A673 (cell line): ENCODE results near the gene KRTAP5-1. TPM values are rescaled to one million over a fixed set of nuclear protein-coding genes. Genes with fewer than 3 reads are reported as not detected.
"Not testable (repeated sequence)": the region's sequence is repeated elsewhere in the genome, so short reads cannot be mapped to it uniquely, and the experiment has no call there.

Source experiments
- Bru-seq: library from RNA; stranded (reverse); fragments of 400-500 nt; gene quantifications from one replicate; lab custom pipeline; 2021; lab: Mats Ljungman, UMichigan
- BruChase-seq, 2 experiments: library from RNA; stranded (reverse); fragments of 400-500 nt; gene quantifications; one replicate each; lab custom pipeline; 2021; lab: Mats Ljungman, UMichigan
- BruUV-seq: library from RNA; stranded (reverse); fragments of 400-500 nt; replicated peaks from 2 replicates; lab custom pipeline; 2021; lab: Mats Ljungman, UMichigan
- CTCF ChIA-PET: fragments of 300-600 bp; sonication (Branson Sonifier 250); formaldehyde crosslinking; loops from one replicate; lab custom pipeline; 2022; ENCODE audit warnings: antibody characterized with exemption; lab: Charles Lee
- POLR2A ChIA-PET: fragments of 300-600 bp; sonication (Branson Sonifier 250); formaldehyde crosslinking; loops from one replicate; lab custom pipeline; 2022; ENCODE audit warnings: antibody characterized with exemption; ENCODE audit not compliant: low non-redundant PET; lab: Charles Lee
- DNase-seq: peaks from one replicate; pipeline ENCODE4 v3.0.0-alpha.2; 2015; ENCODE audit warnings: low spot score
- H3K27ac ChIP-seq: fragments of 200-600 bp; sonication (generic); 2 replicates; pipeline ENCODE4 v1.5.1; 2016; ENCODE audit warnings: mixed run types, low read depth, mild to moderate bottlenecking, mixed read lengths, antibody characterized with exemption, low read length; ENCODE audit not compliant: poor library complexity, severe bottlenecking
- H3K27me3 ChIP-seq: fragments of 200-600 bp; sonication (generic); replicated peaks from 2 replicates; pipeline ENCODE4 v1.6.1; 2017; ENCODE audit warnings: mixed run types, low read depth, mild to moderate bottlenecking, mixed read lengths, antibody characterized with exemption, low read length; ENCODE audit not compliant: insufficient read depth, poor library complexity
- H3K36me3 ChIP-seq: fragments of 200-600 bp; sonication (generic); 2 replicates; pipeline ENCODE4 v1.6.1; 2016; ENCODE audit warnings: mixed run types, mild to moderate bottlenecking, mixed read lengths, antibody characterized with exemption, low read length; ENCODE audit not compliant: insufficient read depth, poor library complexity, severe bottlenecking
- H3K4me1 ChIP-seq: fragments of 200-600 bp; sonication (generic); 2 replicates; pipeline ENCODE4 v1.6.1; 2017; ENCODE audit warnings: mixed run types, mild to moderate bottlenecking, mixed read lengths, antibody characterized with exemption, low read length; ENCODE audit not compliant: insufficient read depth, poor library complexity, severe bottlenecking
- H3K4me3 ChIP-seq: fragments of 200-600 bp; sonication (generic); 2 replicates; pipeline ENCODE4 v1.5.1; 2016; ENCODE audit warnings: low read depth, mixed run types, mild to moderate bottlenecking, mixed read lengths, low read length; ENCODE audit not compliant: poor library complexity, severe bottlenecking
- H3K9me3 ChIP-seq: fragments of 200-600 bp; sonication (generic); 2 replicates; pipeline ENCODE4 v1.6.1; 2016; ENCODE audit warnings: mixed run types, low read depth, mild to moderate bottlenecking, mixed read lengths, antibody characterized with exemption, low read length; ENCODE audit not compliant: poor library complexity, severe bottlenecking
- EZH2 ChIP-seq: fragments of 200-600 bp; sonication (generic); IDR thresholded peaks from 2 replicates; pipeline ENCODE4 v1.6.1; 2017; ENCODE audit warnings: borderline replicate concordance, low read depth, mild to moderate bottlenecking, mixed read lengths, antibody characterized with exemption, low read length; ENCODE audit not compliant: poor library complexity, severe bottlenecking
- intact Hi-C: fragments of 100-400 bp; cut with micrococcal nuclease; formaldehyde crosslinking; loops from one replicate; pipeline ENCODE4 v1.10.0; 2022; ENCODE audit not compliant: unreplicated experiment
- long read RNA-seq: library from polyadenylated mRNA; stranded (forward); transcript quantifications from one replicate; pipeline ENCODE4 v2.0.0, GENCODE V29; 2022
- total RNA-seq: library from RNA; stranded (reverse); gene quantifications from 2 replicates; pipeline ENCODE4 v1.2.3, GENCODE V29; 2021
- TF ChIP-seq, protein P1 (sequence below): fragments of 300-800, 200-600 bp; sonication (generic); conservative IDR thresholded peaks from 2 replicates; pipeline ENCODE4 v1.5.1; 2017; ENCODE audit warnings: low read depth, mild to moderate bottlenecking, antibody characterized with exemption, low read length, moderate library complexity, mixed read lengths

KRTAP5-1 gene, protein sequence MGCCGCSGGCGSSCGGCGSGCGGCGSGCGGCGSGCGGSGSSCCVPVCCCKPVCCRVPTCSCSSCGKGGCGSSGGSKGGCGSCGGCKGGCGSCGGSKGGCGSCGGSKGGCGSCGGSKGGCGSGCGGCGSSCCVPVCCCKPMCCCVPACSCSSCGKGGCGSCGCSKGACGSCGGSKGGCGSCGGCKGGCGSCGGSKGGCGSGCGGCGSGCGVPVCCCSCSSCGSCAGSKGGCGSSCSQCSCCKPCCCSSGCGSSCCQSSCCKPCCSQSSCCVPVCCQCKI
- total RNA-seq (not detected in 2 replicates), Bru-seq, nascent RNA (not detected), BruChase-seq, experiment 1, labeled RNA remaining after a 2-hour chase (not detected), BruChase-seq, experiment 2, labeled RNA remaining after a 6-hour chase (not detected)
- long read RNA-seq, result 0 reads

DNA sequence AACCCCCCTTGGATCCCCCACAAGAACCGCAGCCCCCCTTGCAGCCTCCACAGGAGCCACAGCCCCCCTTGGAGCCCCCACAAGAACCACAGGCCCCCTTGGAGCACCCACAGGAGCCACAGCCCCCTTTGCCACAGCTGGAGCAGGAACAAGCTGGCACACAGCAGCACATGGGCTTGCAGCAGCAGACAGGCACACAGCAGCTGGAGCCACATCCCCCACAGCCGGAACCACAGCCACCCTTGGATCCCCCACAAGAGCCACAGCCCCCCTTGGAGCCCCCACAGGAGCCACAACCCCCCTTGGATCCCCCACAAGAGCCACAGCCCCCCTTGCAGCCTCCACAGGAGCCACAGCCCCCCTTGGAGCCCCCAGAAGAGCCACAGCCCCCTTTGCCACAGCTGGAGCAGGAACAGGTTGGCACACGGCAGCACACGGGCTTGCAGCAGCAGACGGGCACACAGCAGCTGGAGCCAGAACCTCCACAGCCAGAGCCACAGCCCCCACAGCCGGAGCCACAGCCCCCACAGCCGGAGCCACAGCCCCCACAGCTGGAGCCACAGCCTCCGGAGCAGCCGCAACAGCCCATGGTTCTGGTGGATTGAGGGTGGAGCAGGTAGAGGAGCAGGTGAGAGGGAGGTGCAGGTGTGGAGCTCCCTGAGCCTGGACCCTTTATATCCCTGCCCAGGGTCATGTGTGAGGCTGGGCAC lies at the start of gene KRTAP5-1:
TSS of gene KRTAP5-1 (minus strand) at position 623 of the 710 bp plus-strand sequence. CDS start at position 589, 34 bp downstream.
- H3K4me1 ChIP-seq, intact Hi-C loops, H3K9me3 ChIP-seq, H3K27me3 ChIP-seq, DNase-seq, H3K4me3 ChIP-seq, H3K36me3 ChIP-seq, BruUV-seq, H3K27ac ChIP-seq, POLR2A ChIA-PET: not testable (repeated sequence)
- CTCF ChIA-PET, result interaction anchor here (0.9 kb wide), 1 partner anchor 10 kb away, joined by 4 read pairs; no protein-coding TSS in a partner anchor

DNA sequence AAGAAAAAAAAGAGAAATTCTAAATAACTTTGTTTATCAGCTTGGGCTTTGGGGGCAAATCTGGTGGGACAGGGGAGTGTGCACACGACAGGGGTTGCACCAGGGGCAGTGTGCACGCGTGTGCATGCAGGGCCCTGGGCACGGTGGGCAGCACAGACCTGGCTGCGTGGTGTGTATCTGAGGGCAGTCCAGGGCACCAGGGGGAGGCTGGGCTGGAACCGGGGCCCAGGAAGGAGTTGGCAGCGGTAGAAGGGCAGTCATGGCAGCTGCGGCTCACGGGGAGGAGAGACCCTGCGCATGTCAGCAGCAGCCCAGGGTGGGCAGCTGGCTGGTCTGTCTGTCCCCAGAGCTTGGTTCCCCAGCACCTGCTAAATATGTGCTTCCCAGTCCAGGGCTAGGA lies 48.8 kb upstream of the KRTAP5-1 start:
- no peak for DNase-seq
- H3K9me3 ChIP-seq, result no peaks in the 10 kb centered on the region
- no peak overlapping the region for H3K4me3 ChIP-seq
- CTCF ChIA-PET, result no interaction called here
- intact Hi-C loops, result no loop called here
- H3K27ac ChIP-seq, result no peak overlapping the region
- TF ChIP-seq EZH2, result no peak
- TF ChIP-seq, protein P1, sequence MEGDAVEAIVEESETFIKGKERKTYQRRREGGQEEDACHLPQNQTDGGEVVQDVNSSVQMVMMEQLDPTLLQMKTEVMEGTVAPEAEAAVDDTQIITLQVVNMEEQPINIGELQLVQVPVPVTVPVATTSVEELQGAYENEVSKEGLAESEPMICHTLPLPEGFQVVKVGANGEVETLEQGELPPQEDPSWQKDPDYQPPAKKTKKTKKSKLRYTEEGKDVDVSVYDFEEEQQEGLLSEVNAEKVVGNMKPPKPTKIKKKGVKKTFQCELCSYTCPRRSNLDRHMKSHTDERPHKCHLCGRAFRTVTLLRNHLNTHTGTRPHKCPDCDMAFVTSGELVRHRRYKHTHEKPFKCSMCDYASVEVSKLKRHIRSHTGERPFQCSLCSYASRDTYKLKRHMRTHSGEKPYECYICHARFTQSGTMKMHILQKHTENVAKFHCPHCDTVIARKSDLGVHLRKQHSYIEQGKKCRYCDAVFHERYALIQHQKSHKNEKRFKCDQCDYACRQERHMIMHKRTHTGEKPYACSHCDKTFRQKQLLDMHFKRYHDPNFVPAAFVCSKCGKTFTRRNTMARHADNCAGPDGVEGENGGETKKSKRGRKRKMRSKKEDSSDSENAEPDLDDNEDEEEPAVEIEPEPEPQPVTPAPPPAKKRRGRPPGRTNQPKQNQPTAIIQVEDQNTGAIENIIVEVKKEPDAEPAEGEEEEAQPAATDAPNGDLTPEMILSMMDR, result no peak
- H3K36me3 ChIP-seq, result no peaks in the 10 kb centered on the region
- no TSS peak for BruUV-seq
- peaks cover 4% of the 10 kb centered on the region for H3K27me3 ChIP-seq
- POLR2A ChIA-PET, result no interaction called here
- no peaks in the 10 kb centered on the region for H3K4me1 ChIP-seq

DNA sequence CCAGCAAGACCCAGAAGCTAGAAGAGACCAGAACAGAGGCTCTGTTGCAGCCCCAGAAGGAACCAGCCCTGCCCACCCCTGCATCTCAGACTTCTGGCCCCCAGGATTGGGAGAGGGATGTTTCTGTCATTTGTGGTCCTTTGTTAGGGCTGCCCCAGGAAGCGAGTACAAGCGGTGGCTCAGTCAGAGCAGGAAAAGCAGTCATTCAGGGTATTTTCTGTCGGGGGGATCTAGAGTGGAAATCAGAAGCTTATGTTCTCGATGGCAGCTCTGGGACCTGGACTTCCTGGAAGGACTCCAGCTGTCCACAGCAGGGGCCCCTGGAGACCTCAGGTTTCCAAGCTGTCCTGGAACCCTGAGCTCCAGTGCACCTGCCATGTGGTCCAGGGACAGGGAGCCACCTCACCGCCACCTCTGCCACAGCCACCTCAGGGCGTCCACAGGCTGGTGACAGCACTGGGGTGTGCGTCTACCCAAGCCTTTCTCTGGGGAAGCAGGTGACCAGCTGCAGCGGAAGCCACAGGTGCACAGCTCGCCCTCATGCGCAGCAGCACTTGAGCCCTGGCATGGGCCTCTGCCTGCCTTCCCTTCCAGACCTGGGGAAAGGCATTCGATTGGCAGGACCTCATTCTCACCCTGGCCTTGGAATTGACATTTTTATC lies 47.1 kb upstream of the KRTAP5-1 start:
- no TSS peak for BruUV-seq
- DNase-seq, result no peak
- intact Hi-C loops, result no loop called here
- no peaks in the 10 kb centered on the region for H3K36me3 ChIP-seq
- no peak overlapping the region for H3K27ac ChIP-seq
- peaks cover 4% of the 10 kb centered on the region for H3K27me3 ChIP-seq
- ChIA-PET CTCF (no interaction called here), POLR2A (no interaction called here)
- H3K4me1 ChIP-seq, result no peaks in the 10 kb centered on the region
- H3K4me3 ChIP-seq, result no peak overlapping the region
- no peak for TF ChIP-seq EZH2
- TF ChIP-seq, protein P1, result no peak
- H3K9me3 ChIP-seq, result no peaks in the 10 kb centered on the region
